HG03457 (cell line): ENCODE measurements around the gene SIRT7.
A peak's percentile ranks its signal among the peaks of the same experiment; 100 is the strongest.

Experiments
- ATAC-seq: cut with Tn5 transposase; IDR thresholded peaks from one replicate; pipeline ENCODE4 v1.9.1; 2021; ENCODE audit warnings: moderate number of reproducible peaks; ENCODE audit not compliant: unreplicated experiment

SIRT7 gene

GRCh38 chr17:81890447-81891302, 27.3 kb downstream of the SIRT7 start:
- ATAC-seq: no peak

DNA sequence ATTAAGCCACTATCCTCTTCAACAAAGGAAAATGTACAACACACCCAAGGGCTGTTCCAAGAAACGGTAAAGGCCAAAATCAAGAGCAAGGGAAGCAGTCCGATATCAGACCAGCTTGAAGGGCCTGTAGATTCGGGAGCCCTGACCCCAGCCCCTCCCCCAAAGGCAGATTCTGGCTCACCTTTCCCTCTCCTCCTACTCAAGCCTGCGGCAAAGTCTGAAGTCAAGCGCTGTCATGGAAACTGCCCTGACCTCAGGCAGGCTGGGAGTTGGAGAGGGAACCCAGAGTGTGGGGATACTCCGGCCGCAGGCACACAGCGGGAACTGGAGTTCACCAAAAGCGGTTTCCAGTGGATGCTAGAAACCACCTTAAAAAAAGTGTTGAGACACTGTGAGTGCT, 28.4 kb downstream of the SIRT7 start:
- ATAC-seq: no peak

DNA sequence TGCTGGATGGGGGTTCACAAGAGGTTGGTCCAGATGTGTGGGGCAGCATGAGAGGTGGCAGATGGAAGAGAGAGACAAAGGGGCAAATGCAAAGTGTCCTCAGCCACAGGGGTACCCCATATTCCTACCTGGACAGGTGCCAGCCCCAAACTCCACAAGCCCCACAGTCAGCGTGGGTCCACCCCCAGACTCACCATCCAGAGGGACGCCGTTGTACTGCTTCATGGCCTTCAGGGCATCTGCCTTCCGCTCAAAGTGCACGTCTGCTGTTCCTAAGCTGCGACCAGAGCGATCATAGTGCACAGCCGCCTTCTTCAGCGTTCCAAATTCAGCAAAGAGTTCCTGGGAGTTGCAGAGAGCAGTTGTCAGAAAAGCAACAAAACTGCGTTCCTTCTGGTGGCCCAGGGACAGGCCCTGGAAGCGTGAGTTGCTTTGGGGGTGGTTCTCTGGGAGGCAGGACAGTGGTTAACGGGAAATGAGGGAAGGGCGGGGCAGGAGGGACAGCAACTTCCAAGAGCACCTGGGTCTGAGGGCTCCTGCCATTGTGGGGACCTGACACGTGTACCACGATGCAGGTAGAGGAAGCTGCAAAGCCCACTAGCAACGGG, 28.9 kb downstream of the SIRT7 start:
- ATAC-seq: no peak

DNA sequence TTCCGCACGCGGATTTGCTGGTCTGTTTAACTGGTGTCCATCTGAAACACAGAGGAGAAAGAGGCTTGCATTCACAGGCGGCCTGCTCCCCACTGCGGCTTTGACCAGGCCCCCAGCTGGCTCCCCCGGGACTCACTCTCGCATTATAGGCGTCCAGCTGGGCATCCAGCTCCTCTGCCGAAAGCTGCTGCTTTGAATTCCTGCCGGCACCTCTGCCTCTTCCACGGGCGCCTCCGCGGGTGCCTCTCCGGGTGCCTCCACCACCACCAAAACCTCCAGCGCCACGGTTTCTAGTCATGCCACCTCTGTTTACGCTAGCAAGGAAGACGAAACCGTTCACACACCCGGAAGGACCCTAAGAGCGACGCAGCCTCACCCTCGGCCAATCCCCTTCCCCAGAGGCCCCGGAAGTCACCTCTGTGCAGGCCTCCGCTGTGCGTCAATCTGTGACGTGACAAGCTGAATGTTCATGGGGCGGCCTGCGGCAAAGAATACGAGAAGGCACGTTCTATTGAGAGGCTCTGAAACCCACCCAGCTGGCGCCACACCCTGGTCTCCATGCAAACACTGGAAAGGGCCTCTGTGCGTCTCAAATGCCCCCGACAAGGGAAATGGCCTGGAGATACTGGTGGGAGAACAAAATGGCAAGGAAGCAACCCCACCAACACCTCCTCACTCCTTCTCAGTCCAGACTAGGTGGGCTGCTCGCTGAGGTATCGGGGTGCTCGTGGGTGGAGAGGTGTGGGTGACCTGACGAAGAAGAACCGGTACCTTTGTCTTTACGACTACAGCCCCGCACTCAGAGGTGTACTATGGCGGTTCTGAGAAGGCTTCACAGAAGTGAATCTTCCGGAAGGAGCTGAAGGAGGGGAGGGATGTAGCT, 29.6 kb downstream of the SIRT7 start:
- no peak for ATAC-seq

DNA sequence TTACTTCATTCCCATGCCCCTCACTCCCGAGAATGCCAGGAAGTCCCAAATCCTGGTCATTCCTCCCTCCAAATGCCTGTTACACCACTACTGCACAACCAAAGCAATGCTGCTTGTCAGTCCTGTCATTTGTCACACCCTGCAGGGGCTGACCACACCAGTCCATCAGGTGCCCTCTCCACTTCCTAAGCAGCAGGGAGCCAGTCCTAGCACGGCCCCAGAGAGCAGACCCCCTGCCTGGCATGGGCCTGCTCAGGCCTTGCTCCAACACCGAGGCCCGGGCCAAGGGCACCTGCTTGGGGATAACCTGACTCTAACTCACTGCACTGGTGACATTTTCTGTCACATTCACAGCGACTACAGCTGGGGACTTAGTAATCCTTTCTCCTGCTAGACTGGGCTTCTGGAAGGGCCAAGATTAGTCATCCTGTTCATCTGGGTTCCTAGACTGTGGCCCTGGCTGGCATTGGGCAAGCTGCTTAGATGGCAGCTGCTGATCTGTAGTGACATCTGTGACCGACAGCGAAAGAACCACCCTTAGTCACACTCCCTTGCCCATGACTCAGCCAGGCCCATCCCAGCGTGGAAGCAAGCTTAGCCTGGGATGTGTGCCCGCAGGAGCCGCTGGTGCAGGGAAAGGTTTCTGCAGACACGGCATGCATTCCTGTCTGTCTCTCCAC, 32.0 kb downstream of the SIRT7 start:
- ATAC-seq: no peak

- ATAC-seq: no peak
Observed at GRCh38 chr17:81885454-81885853, 32.5 kb downstream of the SIRT7 start.

DNA sequence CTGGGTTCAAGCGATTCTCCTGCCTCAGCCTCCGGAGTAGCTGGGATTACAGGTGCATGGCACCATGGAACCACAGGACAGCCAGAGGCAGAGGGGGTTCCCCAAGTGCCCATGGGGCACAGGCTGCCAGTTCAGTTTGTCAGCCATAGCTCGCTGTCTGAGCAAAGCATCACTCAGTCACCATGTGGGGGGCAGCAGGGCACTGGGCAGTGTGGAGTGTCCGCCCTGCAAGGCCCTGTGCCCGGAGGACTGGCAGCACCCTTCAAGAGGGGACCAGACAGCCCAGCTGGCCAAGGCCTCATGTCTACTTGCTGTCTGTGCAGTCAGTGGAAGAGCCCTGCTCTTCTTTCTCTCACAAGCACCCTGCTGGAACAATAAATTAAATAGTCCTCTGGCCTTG, 33.0 kb downstream of the SIRT7 start:
- ATAC-seq: no peak

DNA sequence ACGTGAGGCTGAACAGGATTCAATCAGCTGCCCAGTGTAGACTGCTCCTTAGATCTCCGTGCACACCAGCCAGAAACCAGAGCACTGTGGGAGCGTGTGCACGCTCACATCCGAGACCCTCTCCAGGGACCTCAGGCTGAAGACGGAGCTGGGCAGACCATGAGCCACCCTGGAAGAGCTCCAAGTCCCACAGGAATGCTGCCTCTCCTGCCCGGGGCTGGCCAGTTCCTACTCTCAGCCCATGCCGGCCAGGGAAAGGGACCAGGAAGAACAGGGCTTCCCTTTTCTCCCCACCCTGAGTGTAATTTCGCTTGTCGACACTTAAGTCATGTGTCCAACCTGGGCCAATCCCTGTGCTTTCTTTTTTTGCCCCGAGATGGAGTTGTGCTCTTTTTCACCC, 33.5 kb downstream of the SIRT7 start:
- ATAC-seq: no peak

GRCh38 chr17:81879121-81879520, 38.9 kb downstream of the SIRT7 start:
- no peak for ATAC-seq

- no peak for ATAC-seq
Observed at GRCh38 chr17:81878294-81878693, 39.7 kb downstream of the SIRT7 start.

DNA sequence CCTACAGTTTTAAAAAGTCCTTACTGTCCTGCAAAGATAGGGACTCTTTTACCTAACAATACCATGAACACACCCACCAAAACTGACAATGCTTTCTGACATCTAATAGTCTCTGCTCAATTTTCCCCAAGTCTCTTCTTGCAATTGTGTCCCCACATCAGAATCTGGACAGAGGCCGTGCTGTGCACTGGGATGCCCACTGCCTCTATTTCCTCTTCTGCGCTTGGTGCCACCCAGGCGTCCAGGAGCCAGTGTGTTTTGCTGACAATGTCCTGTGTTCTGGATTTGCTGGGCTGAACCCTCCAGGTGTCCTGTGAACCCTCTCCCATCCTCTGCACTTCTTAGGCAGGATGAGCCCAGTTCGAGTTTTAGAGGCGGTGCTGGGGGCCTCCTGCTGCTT, 40.4 kb downstream of the SIRT7 start:
- ATAC-seq: no peak

DNA sequence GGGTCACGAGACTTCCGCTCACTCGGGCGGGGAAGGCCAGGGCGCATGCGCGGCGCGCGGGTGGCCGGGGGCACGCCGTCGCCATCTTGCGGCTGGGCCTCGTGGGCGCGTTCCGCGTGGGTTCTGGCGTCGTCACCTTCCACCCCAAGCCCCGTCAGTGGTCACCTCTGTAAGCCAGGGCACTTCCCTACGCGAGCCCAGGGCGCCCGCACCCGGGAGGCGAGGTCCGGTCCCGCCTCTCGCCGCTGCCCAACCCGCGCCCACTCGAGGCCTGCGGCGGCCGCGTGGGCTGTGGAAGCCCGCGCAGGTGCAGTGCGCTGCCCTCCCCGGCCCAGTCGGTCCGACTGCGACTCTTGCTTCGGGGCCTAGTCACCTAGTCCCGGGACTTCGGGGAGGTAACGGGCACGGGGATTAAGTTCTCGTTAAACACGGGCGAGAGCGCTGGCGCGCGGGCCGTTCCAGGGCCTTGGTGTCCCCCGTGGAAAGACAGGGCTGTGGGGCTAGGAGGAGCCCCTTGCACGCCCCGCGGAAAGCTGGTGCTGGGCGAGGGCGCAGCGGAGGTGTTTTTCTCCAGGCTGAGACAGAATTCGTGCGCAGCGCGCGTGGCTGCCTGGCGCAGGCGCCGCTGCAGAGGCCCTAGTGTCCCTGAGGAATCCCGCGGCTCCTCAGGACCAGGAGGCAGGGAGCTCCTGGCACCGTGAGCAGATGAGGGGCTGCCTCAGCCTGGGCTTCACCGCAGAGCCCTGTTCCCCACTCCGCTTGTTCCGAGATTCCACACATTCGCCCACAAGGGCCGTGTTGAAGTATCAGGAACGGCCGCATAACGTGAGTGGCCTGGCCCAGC, 46.4 kb downstream of the SIRT7 start:
- peak; percentile 32 for ATAC-seq

DNA sequence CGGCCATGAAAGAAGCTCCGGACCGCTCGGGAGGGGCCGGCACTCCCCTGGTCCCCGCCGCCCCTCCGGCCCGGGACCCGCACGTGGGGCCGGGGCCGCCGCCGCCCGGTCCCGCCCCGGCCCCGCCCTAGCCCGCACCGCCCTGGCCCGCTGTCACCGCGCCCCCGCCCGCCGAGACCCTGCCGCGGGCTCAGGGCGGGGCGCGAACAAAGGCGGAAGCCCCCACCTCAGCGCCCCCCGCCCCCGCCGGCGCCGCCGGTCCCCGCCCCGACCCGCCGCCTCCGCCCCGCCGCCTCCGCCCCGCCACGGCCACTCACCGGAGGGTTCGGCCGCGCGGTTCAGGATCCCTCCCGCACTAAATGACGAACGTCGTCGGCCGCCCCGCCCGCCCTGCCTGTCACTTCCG, 47.0 kb downstream of the SIRT7 start, which contains the start of gene ARHGDIA:
Gene ARHGDIA (minus strand): TSS at position 357 of the 406 bp plus-strand sequence. CDS start 1,407 bp downstream, outside the sequence.
- peak; percentile 7 for ATAC-seq

- peak; percentile 14 for ATAC-seq
Observed at GRCh38 chr17:81870131-81870980, 47.6 kb downstream of the SIRT7 start.

- no peak for ATAC-seq
Observed at GRCh38 chr17:81869221-81870130, 48.5 kb downstream of the SIRT7 start.

DNA sequence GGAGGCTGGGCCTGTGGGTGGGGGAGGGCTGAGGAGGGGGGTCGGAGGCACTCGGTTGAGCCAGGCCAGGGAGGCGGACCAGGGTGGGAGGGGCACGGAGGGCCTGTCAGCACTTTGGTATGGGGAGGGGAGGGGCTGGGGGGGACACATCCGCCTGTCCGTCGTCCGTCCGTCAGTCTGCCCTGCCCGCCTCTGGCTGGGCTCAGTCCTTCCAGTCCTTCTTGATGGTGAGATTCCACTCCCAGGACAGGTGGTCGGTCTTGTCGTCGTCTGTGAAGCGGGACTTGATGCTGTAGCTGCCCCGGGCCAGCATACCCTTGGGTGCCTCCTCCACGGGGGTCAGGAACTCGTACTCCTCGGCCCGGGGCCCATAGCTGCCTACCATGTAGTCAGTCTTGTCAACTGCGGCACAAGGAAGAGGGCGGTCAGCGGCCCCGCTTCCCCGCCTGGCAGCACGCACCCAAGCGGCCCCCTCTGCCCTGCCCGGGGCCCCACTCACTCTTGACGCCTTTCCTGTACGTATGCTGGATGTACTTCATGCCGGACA, 49.2 kb downstream of the SIRT7 start:
- no peak for ATAC-seq

- ATAC-seq: no peak
Observed at GRCh38 chr17:81867991-81868673, 49.8 kb downstream of the SIRT7 start.
